ENCODE measurements around the gene NAALADL2.
"Not testable (repeated sequence)": the region's sequence is repeated elsewhere in the genome, so short reads cannot be mapped to it uniquely, and the experiment has no call there.

- TF ChIP-seq CTCF, EZH2, EZH2phosphoT487 (IDR thresholded peaks at IDR 0.05): not testable (repeated sequence)
Observed at GRCh38 chr3:175822766-175823491, 963.8 kb downstream of the NAALADL2 start.

Measured in neural progenitor cell (in vitro differentiated cells).